HepG2 (cell line): Measurements from ENCODE around the gene NPAS2. TPM values are rescaled to one million over a fixed set of nuclear protein-coding genes. Genes with fewer than 3 reads are reported as not detected.

Experiments
- CEBPB ChIP-seq: IDR thresholded peaks from 2 replicates; pipeline ENCODE4 v1.6.1; 2011; ENCODE audit warnings: low read depth, low read length, improper control_type of control experiment, borderline replicate concordance
- CENPX ChIP-seq: sonication (generic); formaldehyde crosslinking; IDR thresholded peaks from 2 replicates; pipeline ENCODE4 v1.9.0; 2021; ENCODE audit warnings: mild to moderate bottlenecking, missing genetic modification reagents, moderate library complexity
- EED ChIP-seq: sonication (generic); formaldehyde crosslinking; IDR thresholded peaks from 2 replicates; pipeline ENCODE4 v1.5.0; 2020; ENCODE audit warnings: mild to moderate bottlenecking, missing genetic modification reagents
- KDM5B ChIP-seq: sonication (generic); formaldehyde crosslinking; IDR thresholded peaks from 2 replicates; pipeline ENCODE4 v1.4.0; 2020; ENCODE audit warnings: missing genetic modification reagents, mild to moderate bottlenecking, borderline replicate concordance
- NR2F1 ChIP-seq, 2 experiments: fragments of 450-650 bp in 1 of 2; formaldehyde crosslinking in 1 of 2; IDR thresholded peaks; 2 replicates each; pipeline versions ENCODE4 v1.5.0 to v1.6.1; 2016 to 2020; ENCODE audit warnings: mild to moderate bottlenecking in 1 of 2, missing compliant biosample characterization in 1 of 2, missing genetic modification reagents in 1 of 2, moderate library complexity in 1 of 2
- NR2F6 ChIP-seq, 2 experiments: IDR thresholded peaks; 2 replicates each; pipeline ENCODE4 v1.6.1; 2016; ENCODE audit warnings: antibody characterized with exemption in 1 of 2, mild to moderate bottlenecking in 1 of 2
- RERE ChIP-seq: IDR thresholded peaks from 2 replicates; pipeline ENCODE4 v1.6.1; 2016; ENCODE audit warnings: low read depth, missing genetic modification reagents, missing compliant biosample characterization
- REST ChIP-seq, 2 experiments: IDR thresholded peaks; 2 replicates each; pipeline ENCODE4 v1.6.1; 2011 to 2012; ENCODE audit warnings: low read length in 2 of 2, borderline replicate concordance in 1 of 2, low read depth in 1 of 2, mild to moderate bottlenecking in 1 of 2, moderate library complexity in 1 of 2
- SALL1 ChIP-seq: sonication (generic); formaldehyde crosslinking; IDR thresholded peaks from 2 replicates; pipeline ENCODE4 v1.8.0; 2022; ENCODE audit warnings: mild to moderate bottlenecking, missing genetic modification reagents
- TFDP1 ChIP-seq: IDR thresholded peaks from 2 replicates; pipeline ENCODE4 v1.6.1; 2016; ENCODE audit warnings: missing compliant biosample characterization, missing genetic modification reagents, borderline replicate concordance
- ZNF225 ChIP-seq: sonication (generic); formaldehyde crosslinking; IDR thresholded peaks from 2 replicates; pipeline ENCODE4 v1.4.0; 2020; ENCODE audit warnings: mild to moderate bottlenecking, missing genetic modification reagents
- ZNF3 ChIP-seq: IDR thresholded peaks from 2 replicates; pipeline ENCODE4 v1.7.0; 2017; ENCODE audit warnings: inconsistent platforms
- ZNF350 ChIP-seq: sonication (generic); formaldehyde crosslinking; IDR thresholded peaks from 2 replicates; pipeline ENCODE4 v1.4.0; 2020; ENCODE audit warnings: mild to moderate bottlenecking, low read depth, missing genetic modification reagents, borderline replicate concordance
- ZNF362 ChIP-seq: sonication (generic); formaldehyde crosslinking; IDR thresholded peaks from 2 replicates; pipeline ENCODE4 v1.4.0; 2020; ENCODE audit warnings: missing genetic modification reagents, mild to moderate bottlenecking, borderline replicate concordance
- ZNF776 ChIP-seq: sonication (generic); formaldehyde crosslinking; IDR thresholded peaks from 2 replicates; pipeline ENCODE4 v1.4.0; 2020; ENCODE audit warnings: mild to moderate bottlenecking, missing genetic modification reagents
- ZNF883 ChIP-seq: sonication (generic); formaldehyde crosslinking; IDR thresholded peaks from 2 replicates; pipeline ENCODE4 v1.5.1; 2020; ENCODE audit warnings: mild to moderate bottlenecking, missing genetic modification reagents; ENCODE audit errors: not compliant biosample characterization
- polyA plus RNA-seq, 8 experiments: library from polyadenylated mRNA; depleted of rRNA in 3 of 8; stranded (reverse) in 7 of 8; unstranded in 1 of 8; fragments of >200 nt; fragmentation: Illumina TruSeq in 4 of 8; extraction: Trizol in 4 of 8; gene quantifications; 2 replicates each; pipeline versions ENCODE4 v1.2.1 to v1.2.3, GENCODE V29; 2011 to 2016; ENCODE audit warnings: low read depth in 4 of 8, missing spikeins in 1 of 8, mixed read lengths in 1 of 8; ENCODE audit not compliant: insufficient read depth in 1 of 8
- total RNA-seq, 5 experiments: library from RNA; depleted of rRNA; stranded (reverse); fragments of >200 nt; fragmentation: Illumina TruSeq; extraction: Trizol; gene quantifications; 2 replicates each; pipeline ENCODE4 v1.2.3, GENCODE V29; 2016; ENCODE audit warnings: low read depth in 1 of 5

NPAS2 gene
- total and polyA plus RNA-seq, 2 of the 13 experiments (the other 11 are each of a cell fraction or from before 2014, with no cell fraction given), result 14.8 to 37.5 TPM

GRCh38 chr2:100853909-100854810, 34.2 kb downstream of the NPAS2 start (continued):
- TF ChIP-seq RERE (CRISPR knock-in tag), result no peak
- peak in 1 of 2 experiments; percentile 23; a peak in 1 of 4 replicates for TF ChIP-seq NR2F1 (CRISPR knock-in tag; IDR thresholded peaks at IDR 0.05)
- no peak for TF ChIP-seq EED
- TF ChIP-seq NR2F6 (IDR thresholded peaks at IDR 0.05), result no peak
- peak; percentile 27; the same call in 1 of the 2 replicates for TF ChIP-seq NR2F6 (CRISPR knock-in tag; IDR thresholded peaks at IDR 0.05)
- no peak for TF ChIP-seq ZNF350 (CRISPR knock-in tag)
- 0 out of 2 replicates have a peak, but pooled peaks have one; percentile 20 for TF ChIP-seq SALL1 (CRISPR knock-in tag)
- TF ChIP-seq REST (IDR thresholded peaks at IDR 0.05; ENCODE audit: borderline replicate concordance in 1 of 2, low read depth in 1 of 2, low read length in 2 of 2), result no peak
- no peak for TF ChIP-seq TFDP1
- peak; percentile 67; the same call in 1 of the 2 replicates for TF ChIP-seq ZNF362
- TF ChIP-seq KDM5B, result peak; percentile 20; the same call in 1 of the 2 replicates
- no peak for TF ChIP-seq CENPX (CRISPR knock-in tag)
- TF ChIP-seq CEBPB, result peak; percentile 20; the same call in 1 of the 2 replicates
- TF ChIP-seq ZNF776 (CRISPR knock-in tag), result no peak
- no peak for TF ChIP-seq ZNF883 (CRISPR knock-in tag)
- no peak for TF ChIP-seq ZNF3
- TF ChIP-seq ZNF225 (CRISPR knock-in tag), result no peak
